OCI-LY3 (cell line): ENCODE data around the gene P2RX6.

Experiments
- CTCF ChIP-seq: fragments of 200-600, 300-600 bp; sonication (generic); IDR thresholded peaks from 2 replicates; pipeline ENCODE4 v1.5.1; 2014; ENCODE audit warnings: antibody characterized with exemption, low read length, low read depth
- EZH2phosphoT487 ChIP-seq: fragments of 200-600 bp; shearing (Covaris generic); IDR thresholded peaks from 2 replicates; pipeline ENCODE4 v1.6.1; 2018; ENCODE audit warnings: antibody characterized with exemption, mixed run types, low read depth

- TF ChIP-seq CTCF, result no peak
- no peak for TF ChIP-seq EZH2phosphoT487
These were observed 18.1 kb upstream of the P2RX6 start for GRCh38 chr22:20996598-20997535.
